ENCODE measurements around the gene TCEA3.

The TCEA3 gene

GRCh38 chr1:23446661-23447310, 22.2 kb upstream of the TCEA3 start:
- DNase-seq (ENCODE audit: low read depth), result no peak

GRCh38 chr1:23444596-23445390, 20.2 kb upstream of the TCEA3 start:
- DNase-seq (ENCODE audit: low read depth), result no peak

GRCh38 chr1:23444104-23444533, 19.6 kb upstream of the TCEA3 start:
- peak; percentile 97 for DNase-seq (ENCODE audit: low read depth)

- DNase-seq (ENCODE audit: low read depth), result no peak
Observed at GRCh38 chr1:23442751-23443150, 18.2 kb upstream of the TCEA3 start.

- DNase-seq (ENCODE audit: low read depth), result no peak
Observed at GRCh38 chr1:23441446-23442148, 17.0 kb upstream of the TCEA3 start.

- DNase-seq (ENCODE audit: low read depth), result no peak
Observed at GRCh38 chr1:23438545-23438944, 14.0 kb upstream of the TCEA3 start.

DNA sequence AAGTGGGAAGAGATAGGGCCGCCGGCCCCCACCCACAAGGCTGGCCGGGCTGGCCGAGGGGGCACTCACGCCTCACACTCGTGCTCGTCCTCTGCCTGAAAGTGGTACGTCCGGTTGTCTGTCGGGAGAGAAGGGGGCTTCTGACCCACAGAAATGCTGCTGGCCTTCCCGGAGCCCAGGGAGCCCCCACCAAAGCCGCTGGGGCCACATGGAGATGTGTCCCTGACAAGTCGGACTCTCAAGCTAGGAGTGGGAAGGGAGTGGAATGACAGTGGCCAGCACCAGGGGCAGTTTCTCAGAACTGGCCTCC, 12.8 kb upstream of the TCEA3 start:
- no peak for DNase-seq (ENCODE audit: low read depth)

GRCh38 chr1:23436520-23437354, 12.2 kb upstream of the TCEA3 start:
- DNase-seq (ENCODE audit: low read depth), result no peak

DNA sequence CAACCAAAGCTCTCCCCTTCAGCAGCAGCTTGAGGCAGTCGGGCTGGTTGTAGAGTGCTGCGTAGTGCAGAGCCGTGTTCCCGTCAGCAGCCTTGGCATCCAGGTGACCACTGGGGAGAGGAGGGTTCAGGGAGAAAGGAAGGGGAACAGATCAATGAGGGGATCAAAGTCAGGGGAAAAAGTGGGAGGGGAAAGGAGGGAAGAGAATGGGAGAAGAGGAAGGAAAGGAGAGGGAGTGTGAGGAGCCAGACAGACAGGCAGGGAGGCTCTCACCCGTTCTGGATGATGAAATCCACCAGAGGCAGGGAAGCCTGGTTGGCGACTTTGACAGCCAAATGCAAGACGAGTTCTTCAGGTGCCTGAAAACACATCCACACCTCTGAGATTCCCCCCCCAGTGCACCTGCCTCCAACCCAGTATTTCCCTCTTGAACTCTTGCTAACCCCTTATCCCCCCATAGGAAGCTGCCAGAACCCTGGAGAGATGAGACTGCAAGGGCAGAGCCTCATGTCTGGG, 9.8 kb upstream of the TCEA3 start:
- DNase-seq (ENCODE audit: low read depth), result no peak

DNA sequence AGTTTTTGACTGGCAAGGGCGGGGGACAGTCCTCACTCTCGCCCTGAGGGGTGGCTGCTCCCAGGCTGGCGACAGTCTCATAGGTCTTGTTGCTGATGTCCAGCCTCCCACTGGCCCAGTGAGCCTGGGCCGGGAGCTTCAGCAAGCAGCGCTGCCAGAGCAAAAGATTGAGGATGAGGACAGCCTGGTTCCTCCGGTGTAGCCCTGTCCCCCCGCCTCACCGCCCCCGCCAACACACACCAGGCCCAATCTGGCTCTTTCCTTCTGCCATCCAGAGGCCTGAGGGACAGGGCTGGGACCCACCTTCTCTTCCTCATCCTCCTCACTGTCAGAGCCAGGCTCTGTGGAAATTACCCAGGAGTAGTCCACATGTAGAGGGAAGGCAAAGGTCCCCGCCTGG, 8.6 kb upstream of the TCEA3 start:
- DNase-seq (ENCODE audit: low read depth), result no peak

GRCh38 chr1:23431431-23431830, 6.9 kb upstream of the TCEA3 start:
- no peak for DNase-seq (ENCODE audit: low read depth)

- DNase-seq (ENCODE audit: low read depth), result no peak
Observed at GRCh38 chr1:23430803-23431202, 6.3 kb upstream of the TCEA3 start.

DNA sequence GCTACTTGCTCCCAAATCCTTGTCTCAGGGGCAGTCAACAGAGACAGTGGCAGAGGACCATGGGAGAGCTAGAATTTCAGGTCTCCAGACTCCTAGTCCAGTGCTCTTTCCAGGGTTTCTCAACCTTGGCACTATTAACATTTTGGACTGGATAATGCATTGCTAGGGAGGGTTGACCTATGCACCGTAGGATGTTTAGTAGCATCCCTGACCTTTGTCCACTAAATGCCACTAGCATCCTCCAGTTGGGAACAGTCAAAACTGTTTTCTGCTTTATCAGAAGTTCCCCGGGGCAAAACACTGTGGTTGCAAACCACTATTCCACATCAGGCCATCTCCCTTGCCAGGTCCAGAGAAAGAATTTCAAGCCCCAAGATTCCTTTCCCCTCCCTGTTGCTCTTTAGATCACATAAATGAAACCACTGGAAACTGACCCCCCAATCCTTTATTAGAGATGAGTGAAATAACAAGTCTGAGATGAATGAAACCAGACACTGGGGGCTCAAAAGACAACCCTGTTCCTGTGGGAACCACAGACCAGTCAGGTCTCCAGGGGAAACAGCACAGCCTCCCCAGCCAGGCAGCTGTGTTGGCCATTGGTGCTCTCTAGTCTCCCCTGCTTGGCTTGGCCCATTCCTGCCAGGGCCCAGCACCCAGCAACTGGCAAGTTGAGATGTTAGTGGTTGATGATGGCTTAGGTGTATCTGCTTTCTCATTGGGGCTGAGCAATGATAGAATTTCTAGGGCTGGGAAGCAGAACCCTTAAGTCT, 3.8 kb upstream of the TCEA3 start:
- no peak for DNase-seq (ENCODE audit: low read depth)

DNA sequence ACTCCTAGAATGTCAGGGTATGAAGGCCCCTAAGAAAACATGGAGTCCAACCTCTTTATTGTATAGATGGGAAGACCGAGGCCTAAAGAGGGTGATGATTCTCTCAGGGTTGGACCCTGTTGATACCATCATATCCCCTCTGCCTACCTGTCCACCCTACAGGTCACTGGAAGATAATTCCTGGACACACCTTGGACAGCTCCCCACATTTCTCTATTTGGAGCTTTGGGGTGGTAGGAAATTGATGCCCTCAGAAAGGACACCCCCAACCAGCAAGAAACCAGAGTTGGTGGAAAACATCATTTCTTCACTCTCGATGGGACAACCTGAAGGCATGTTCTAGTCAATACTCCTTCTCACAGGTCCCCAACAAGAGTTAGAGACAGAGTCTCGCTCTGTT, 3.0 kb upstream of the TCEA3 start:
- DNase-seq (ENCODE audit: low read depth), result no peak

GRCh38 chr1:23426828-23427227, 2.3 kb upstream of the TCEA3 start:
- no peak for DNase-seq (ENCODE audit: low read depth)

DNA sequence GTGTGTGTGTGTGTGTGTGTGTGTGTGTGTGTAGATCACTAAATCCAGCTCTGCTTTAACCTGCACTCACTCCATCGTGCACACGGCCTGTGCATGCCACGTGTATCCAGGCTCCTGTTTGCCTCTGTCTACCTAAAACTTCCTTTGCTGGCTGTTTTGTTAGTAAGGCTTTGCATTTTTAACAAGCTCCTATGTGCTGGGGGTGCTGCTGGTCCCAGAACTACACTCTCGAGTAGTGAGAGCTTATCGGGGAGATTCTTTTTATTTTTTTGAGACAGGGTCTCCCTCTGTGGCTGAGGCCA, 596 bp upstream of the TCEA3 start:
- no peak for DNase-seq (ENCODE audit: low read depth)

- no peak for DNase-seq (ENCODE audit: low read depth)
Observed at GRCh38 chr1:23423415-23424292, 894 bp downstream of the TCEA3 start.

GRCh38 chr1:23422941-23423340, 1.6 kb downstream of the TCEA3 start:
- no peak for DNase-seq (ENCODE audit: low read depth)

GRCh38 chr1:23422241-23422877, 2.2 kb downstream of the TCEA3 start:
- DNase-seq (ENCODE audit: low read depth), result peak; percentile 59

- DNase-seq (ENCODE audit: low read depth), result peak; percentile 59
Observed at GRCh38 chr1:23421753-23422240, 2.8 kb downstream of the TCEA3 start.

All from stromal cell of bone marrow (primary cell).